ENCODE results near the gene EPB41L1.

DNA sequence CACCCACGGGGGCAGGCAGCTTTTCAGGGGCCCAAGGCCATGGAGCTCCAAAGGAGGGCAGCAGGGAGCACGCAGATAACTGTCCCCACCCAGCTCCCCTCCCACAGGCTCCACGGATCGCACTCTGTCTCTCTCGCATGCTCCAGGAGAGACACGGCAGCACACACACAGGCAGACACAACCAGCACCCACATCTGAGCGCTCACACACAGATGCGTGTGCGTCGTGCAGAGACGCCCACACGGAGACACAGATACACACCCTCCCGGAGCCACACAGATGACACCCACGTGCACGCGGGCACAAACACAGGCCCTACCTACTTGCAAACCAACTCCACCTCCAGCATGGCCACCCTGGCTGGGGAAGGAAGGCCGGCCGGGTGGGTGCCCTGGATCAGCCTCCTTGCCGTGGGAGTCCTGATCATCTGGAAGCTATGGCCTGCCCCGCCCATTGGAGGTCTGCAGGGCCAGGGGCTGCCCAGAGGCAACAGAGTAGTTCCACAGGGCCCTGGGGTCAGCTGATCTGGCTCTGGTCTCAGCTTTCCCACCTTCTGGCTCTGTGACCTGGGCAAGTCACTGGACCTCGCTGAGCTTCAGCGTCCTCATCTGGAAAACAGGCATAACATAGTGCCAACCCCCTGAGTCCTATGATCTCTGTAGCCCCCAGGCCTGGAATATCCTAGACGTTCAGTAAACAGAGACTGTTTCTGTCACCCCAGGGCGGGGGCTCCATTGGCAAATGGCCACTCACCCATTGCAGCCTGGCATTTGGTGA lies 113.3 kb downstream of the EPB41L1 start:
- TF ChIP-seq, protein P1, sequence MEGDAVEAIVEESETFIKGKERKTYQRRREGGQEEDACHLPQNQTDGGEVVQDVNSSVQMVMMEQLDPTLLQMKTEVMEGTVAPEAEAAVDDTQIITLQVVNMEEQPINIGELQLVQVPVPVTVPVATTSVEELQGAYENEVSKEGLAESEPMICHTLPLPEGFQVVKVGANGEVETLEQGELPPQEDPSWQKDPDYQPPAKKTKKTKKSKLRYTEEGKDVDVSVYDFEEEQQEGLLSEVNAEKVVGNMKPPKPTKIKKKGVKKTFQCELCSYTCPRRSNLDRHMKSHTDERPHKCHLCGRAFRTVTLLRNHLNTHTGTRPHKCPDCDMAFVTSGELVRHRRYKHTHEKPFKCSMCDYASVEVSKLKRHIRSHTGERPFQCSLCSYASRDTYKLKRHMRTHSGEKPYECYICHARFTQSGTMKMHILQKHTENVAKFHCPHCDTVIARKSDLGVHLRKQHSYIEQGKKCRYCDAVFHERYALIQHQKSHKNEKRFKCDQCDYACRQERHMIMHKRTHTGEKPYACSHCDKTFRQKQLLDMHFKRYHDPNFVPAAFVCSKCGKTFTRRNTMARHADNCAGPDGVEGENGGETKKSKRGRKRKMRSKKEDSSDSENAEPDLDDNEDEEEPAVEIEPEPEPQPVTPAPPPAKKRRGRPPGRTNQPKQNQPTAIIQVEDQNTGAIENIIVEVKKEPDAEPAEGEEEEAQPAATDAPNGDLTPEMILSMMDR (IDR thresholded peaks at IDR 0.05; ENCODE audit: poor library complexity, severe bottlenecking): no peak
- TF ChIP-seq EZH2 (IDR thresholded peaks at IDR 0.05; ENCODE audit: borderline replicate concordance, insufficient read depth, low read length, poor library complexity, severe bottlenecking): no peak
- TF ChIP-seq TAF1 (IDR thresholded peaks at IDR 0.05; ENCODE audit: low read depth): no peak
- TF ChIP-seq EP300 (conservative IDR thresholded peaks at IDR 0.05; ENCODE audit: poor library complexity, severe bottlenecking): no peak
- TF ChIP-seq, protein P2, sequence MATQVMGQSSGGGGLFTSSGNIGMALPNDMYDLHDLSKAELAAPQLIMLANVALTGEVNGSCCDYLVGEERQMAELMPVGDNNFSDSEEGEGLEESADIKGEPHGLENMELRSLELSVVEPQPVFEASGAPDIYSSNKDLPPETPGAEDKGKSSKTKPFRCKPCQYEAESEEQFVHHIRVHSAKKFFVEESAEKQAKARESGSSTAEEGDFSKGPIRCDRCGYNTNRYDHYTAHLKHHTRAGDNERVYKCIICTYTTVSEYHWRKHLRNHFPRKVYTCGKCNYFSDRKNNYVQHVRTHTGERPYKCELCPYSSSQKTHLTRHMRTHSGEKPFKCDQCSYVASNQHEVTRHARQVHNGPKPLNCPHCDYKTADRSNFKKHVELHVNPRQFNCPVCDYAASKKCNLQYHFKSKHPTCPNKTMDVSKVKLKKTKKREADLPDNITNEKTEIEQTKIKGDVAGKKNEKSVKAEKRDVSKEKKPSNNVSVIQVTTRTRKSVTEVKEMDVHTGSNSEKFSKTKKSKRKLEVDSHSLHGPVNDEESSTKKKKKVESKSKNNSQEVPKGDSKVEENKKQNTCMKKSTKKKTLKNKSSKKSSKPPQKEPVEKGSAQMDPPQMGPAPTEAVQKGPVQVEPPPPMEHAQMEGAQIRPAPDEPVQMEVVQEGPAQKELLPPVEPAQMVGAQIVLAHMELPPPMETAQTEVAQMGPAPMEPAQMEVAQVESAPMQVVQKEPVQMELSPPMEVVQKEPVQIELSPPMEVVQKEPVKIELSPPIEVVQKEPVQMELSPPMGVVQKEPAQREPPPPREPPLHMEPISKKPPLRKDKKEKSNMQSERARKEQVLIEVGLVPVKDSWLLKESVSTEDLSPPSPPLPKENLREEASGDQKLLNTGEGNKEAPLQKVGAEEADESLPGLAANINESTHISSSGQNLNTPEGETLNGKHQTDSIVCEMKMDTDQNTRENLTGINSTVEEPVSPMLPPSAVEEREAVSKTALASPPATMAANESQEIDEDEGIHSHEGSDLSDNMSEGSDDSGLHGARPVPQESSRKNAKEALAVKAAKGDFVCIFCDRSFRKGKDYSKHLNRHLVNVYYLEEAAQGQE (IDR thresholded peaks at IDR 0.05; ENCODE audit: borderline replicate concordance): no peak
- no peak for TF ChIP-seq MXI1 (conservative IDR thresholded peaks at IDR 0.05; ENCODE audit: poor library complexity, severe bottlenecking)
- TF ChIP-seq POLR2AphosphoS5 (IDR thresholded peaks at IDR 0.05): no peak
